K562 (cell line): ENCODE results near the gene ALG8. TPM values are rescaled to one million over a fixed set of nuclear protein-coding genes. Genes with fewer than 3 reads are reported as not detected.

ENCODE experiments used
- ATAC-seq: fragments of 200-7000 bp; cut with Tn5 transposase; 3 replicates; pipeline ENCODE4 v1.9.1; 2020; ENCODE audit warnings: moderate library complexity
- BruUV-seq: library from RNA; stranded (reverse); fragments of 400-500 nt; replicated peaks from 2 replicates; lab custom pipeline; 2021; lab: Mats Ljungman, UMichigan
- CTCF ChIA-PET: fragments of 300-600 bp; formaldehyde crosslinking; extraction: SDS; loops from one replicate; lab custom pipeline; 2021; ENCODE audit warnings: low intra/inter-chr PET ratio; lab: Yijun Ruan, JAX
- POLR2A ChIA-PET: fragments of 300-600, 350-650 bp; sonication (Branson Sonifier 250); formaldehyde crosslinking; extraction: SDS; loops from one replicate; lab custom pipeline; 2021; ENCODE audit warnings: antibody characterized with exemption, inconsistent platforms; lab: Yijun Ruan, JAX
- DNase-seq, 4 experiments: peaks; one replicate each; pipeline versions ENCODE4 v3.0.0 to v3.0.0-alpha.2; 2011 to 2018; ENCODE audit warnings: low spot score in 3 of 4, mixed read lengths in 3 of 4; ENCODE audit errors: extremely low read depth in 1 of 4
- FAIRE-seq: peaks from 2 replicates; lab custom pipeline; 2011; peaks lifted over from hg19 to GRCh38; lab: Jason Lieb, UNC
- H2AFZ ChIP-seq: 2 replicates; pipeline ENCODE4 v1.6.0; 2011; ENCODE audit warnings: low read depth, low read length, control low read depth, inconsistent platforms
- H3K27ac ChIP-seq: fragments of 200-600 bp; 3 replicates; pipeline ENCODE4 v1.8.0; 2011; ENCODE audit warnings: low read depth, mild to moderate bottlenecking, control low read depth, inconsistent platforms, low read length, moderate library complexity, mixed read lengths; ENCODE audit errors: extremely low read depth
- H3K27me3 ChIP-seq, 2 experiments: fragments of 300-600 bp in 1 of 2; 2 replicates in 1 of 2; 3 replicates in 1 of 2; pipeline versions ENCODE4 v1.6.0 to v1.8.0; 2011; ENCODE audit warnings: inconsistent platforms in 2 of 2, low read length in 2 of 2, mild to moderate bottlenecking in 1 of 2, mixed read lengths in 1 of 2, moderate library complexity in 1 of 2; ENCODE audit not compliant: control insufficient read depth in 2 of 2, insufficient read depth in 2 of 2
- H3K36me3 ChIP-seq: fragments of 300-600 bp; 3 replicates; pipeline ENCODE4 v1.8.0; 2011; ENCODE audit warnings: mild to moderate bottlenecking, low read length, inconsistent platforms; ENCODE audit not compliant: control insufficient read depth, insufficient read depth
- H3K4me1 ChIP-seq, 2 experiments: fragments of 200-600 bp in 1 of 2; replicated peaks in 1 of 2; 2 replicates in 1 of 2; 3 replicates in 1 of 2; pipeline versions ENCODE4 v1.5.1 to v1.8.0; 2011; ENCODE audit warnings: inconsistent platforms in 2 of 2, low read length in 2 of 2, mild to moderate bottlenecking in 1 of 2, mixed read lengths in 1 of 2, moderate library complexity in 1 of 2; ENCODE audit not compliant: control insufficient read depth in 2 of 2, insufficient read depth in 2 of 2
- H3K4me2 ChIP-seq: 2 replicates; pipeline ENCODE4 v1.6.1; 2011; ENCODE audit warnings: low read length, control low read depth, inconsistent platforms, mixed read lengths; ENCODE audit not compliant: insufficient read depth
- H3K4me3 ChIP-seq: fragments of 200-600 bp; sonication (generic), shearing (Covaris generic); 2 replicates; pipeline ENCODE4 v1.5.1; 2016; ENCODE audit warnings: control low read depth, inconsistent platforms
- H3K79me2 ChIP-seq: fragments of 200-600 bp; 3 replicates; pipeline ENCODE4 v1.8.0; 2011; ENCODE audit warnings: low read length, inconsistent platforms; ENCODE audit not compliant: control insufficient read depth, insufficient read depth
- H3K9ac ChIP-seq, 2 experiments: 2 replicates each; pipeline versions ENCODE4 v1.6.0 to v1.6.1; 2011; ENCODE audit warnings: low read depth in 2 of 2, low read length in 2 of 2, control low read depth in 1 of 2, inconsistent platforms in 1 of 2, mild to moderate bottlenecking in 1 of 2, mixed read lengths in 1 of 2; ENCODE audit not compliant: insufficient read depth in 1 of 2
- H3K9me1 ChIP-seq: one replicate; pipeline ENCODE4 v1.6.0; 2011; ENCODE audit warnings: inconsistent platforms, mild to moderate bottlenecking, low read length, moderate library complexity; ENCODE audit not compliant: control insufficient read depth, insufficient read depth
- H3K9me3 ChIP-seq: replicated peaks from 2 replicates; pipeline ENCODE4 v1.5.1; 2011; ENCODE audit warnings: low read depth, low read length, inconsistent platforms; ENCODE audit not compliant: control insufficient read depth, insufficient read depth
- H4K20me1 ChIP-seq: replicated peaks from 2 replicates; pipeline ENCODE4 v1.6.1; 2011; ENCODE audit warnings: low read length, inconsistent platforms, mixed read lengths; ENCODE audit not compliant: control insufficient read depth, insufficient read depth
- ARNT ChIP-seq, 2 experiments: fragments of 450-650 bp; IDR thresholded peaks; 2 replicates each; pipeline ENCODE4 v1.6.1; 2016; ENCODE audit warnings: mild to moderate bottlenecking in 1 of 2
- COPS2 ChIP-seq: fragments of 450-650 bp; conservative IDR thresholded peaks from 2 replicates; pipeline ENCODE4 v1.6.1; 2016; ENCODE audit warnings: mild to moderate bottlenecking, moderate library complexity
- GTF2E2 ChIP-seq: fragments of 200-800 bp; sonication (Bioruptor generic); IDR thresholded peaks from 2 replicates; pipeline ENCODE4 v1.6.1; 2016; ENCODE audit warnings: missing genetic modification characterization, missing compliant biosample characterization
- JUN ChIP-seq, 2 experiments: sonication (generic) in 1 of 2; formaldehyde crosslinking in 1 of 2; IDR thresholded peaks; 2 replicates each; pipeline versions ENCODE4 v1.6.1 to v1.8.0; 2012 to 2022; ENCODE audit warnings: borderline replicate concordance in 2 of 2, mild to moderate bottlenecking in 2 of 2, improper control_type of control experiment in 1 of 2, low read depth in 1 of 2, low read length in 1 of 2, missing genetic modification reagents in 1 of 2
- MTA3 ChIP-seq: fragments of 450-650 bp; formaldehyde crosslinking; IDR thresholded peaks from 2 replicates; pipeline ENCODE4 v1.6.1; 2017; ENCODE audit warnings: mild to moderate bottlenecking, borderline replicate concordance
- SAFB ChIP-seq: fragments of 200-400 bp; formaldehyde crosslinking; IDR thresholded peaks from 2 replicates; pipeline ENCODE4 v1.6.1; 2017; ENCODE audit warnings: low read depth, low read length, borderline replicate concordance
- ZFPM2 ChIP-seq: fragments of 250-450 bp; sonication (Bioruptor Pico); IDR thresholded peaks from 2 replicates; pipeline ENCODE4 v1.5.1; 2022; ENCODE audit warnings: mild to moderate bottlenecking
- ZNF23 ChIP-seq: fragments of 250-450 bp; sonication (Bioruptor Pico); IDR thresholded peaks from 2 replicates; pipeline ENCODE4 v1.4.0; 2020; ENCODE audit warnings: mild to moderate bottlenecking
- WGBS: fragments of 100-300 bp; shearing (Covaris generic); methylation state at CpG from one replicate; pipeline ENCODE4 v1.1.6; 2016; ENCODE audit warnings: low coverage, mixed read lengths; ENCODE audit not compliant: insufficient coverage; ENCODE audit errors: missing lambda C conversion rate; 5-methylcytosine and 5-hydroxymethylcytosine counted together
- in situ Hi-C: fragments of 300-500 bp; cut with MboI; formaldehyde crosslinking; loops from 4 replicates; pipeline ENCODE4 v1.15.0; 2018; ENCODE audit warnings: inconsistent platforms, mixed read lengths
- intact Hi-C: fragments of 100-400 bp; cut with micrococcal nuclease; formaldehyde crosslinking; loops from 2 replicates; pipeline ENCODE4 v1.14.2; 2022
- polyA plus RNA-seq, 8 experiments: library from polyadenylated mRNA; depleted of rRNA in 4 of 8; stranded (reverse) in 5 of 8; unstranded in 3 of 8; fragments of >200 nt; fragmentation: Nextera tagmentation in 2 of 8; fragmentation: Illumina TruSeq in 1 of 8; extraction: Ambion mirVana in 2 of 8; extraction: Trizol in 1 of 8; gene quantifications; 2 replicates each; pipeline versions ENCODE4 v1.2.1 to v1.2.3, GENCODE V29; 2011 to 2014; ENCODE audit warnings: inconsistent platforms in 1 of 8, missing spikeins in 1 of 8
- total RNA-seq, 7 experiments: library from RNA; depleted of rRNA in 6 of 7; stranded (reverse); fragments of >200 nt in 6 of 7; fragmentation: Illumina TruSeq in 2 of 7; extraction: Trizol in 2 of 7; gene quantifications; 2 replicates each; pipeline versions ENCODE4 v1.2.1 to v1.2.3, GENCODE V29; 2011 to 2021; ENCODE audit warnings: low replicate concordance in 1 of 7
- TF ChIP-seq, protein P1 (sequence below): fragments of 450-650 bp; IDR thresholded peaks from one replicate; pipeline ENCODE4 v1.6.1; 2018; ENCODE audit warnings: mild to moderate bottlenecking, moderate library complexity; ENCODE audit not compliant: partially characterized antibody
- TF ChIP-seq, protein P2 (sequence below): IDR thresholded peaks from 3 replicates; pipeline ENCODE4 v1.6.1; 2011; ENCODE audit warnings: borderline replicate concordance, mild to moderate bottlenecking, moderate library complexity; ENCODE audit not compliant: insufficient read length; ENCODE audit errors: extremely low read depth
- TF ChIP-seq, protein P3 (sequence below): IDR thresholded peaks from 2 replicates; pipeline ENCODE4 v1.6.1; 2011; ENCODE audit not compliant: insufficient read length; ENCODE audit errors: extremely low read depth

ALG8 gene
- total and polyA plus RNA-seq, 9 of the 15 experiments (the other 6 are each of a cell fraction or from before 2014, with no cell fraction given) = 59.3 to 189 (median 106) TPM

DNA sequence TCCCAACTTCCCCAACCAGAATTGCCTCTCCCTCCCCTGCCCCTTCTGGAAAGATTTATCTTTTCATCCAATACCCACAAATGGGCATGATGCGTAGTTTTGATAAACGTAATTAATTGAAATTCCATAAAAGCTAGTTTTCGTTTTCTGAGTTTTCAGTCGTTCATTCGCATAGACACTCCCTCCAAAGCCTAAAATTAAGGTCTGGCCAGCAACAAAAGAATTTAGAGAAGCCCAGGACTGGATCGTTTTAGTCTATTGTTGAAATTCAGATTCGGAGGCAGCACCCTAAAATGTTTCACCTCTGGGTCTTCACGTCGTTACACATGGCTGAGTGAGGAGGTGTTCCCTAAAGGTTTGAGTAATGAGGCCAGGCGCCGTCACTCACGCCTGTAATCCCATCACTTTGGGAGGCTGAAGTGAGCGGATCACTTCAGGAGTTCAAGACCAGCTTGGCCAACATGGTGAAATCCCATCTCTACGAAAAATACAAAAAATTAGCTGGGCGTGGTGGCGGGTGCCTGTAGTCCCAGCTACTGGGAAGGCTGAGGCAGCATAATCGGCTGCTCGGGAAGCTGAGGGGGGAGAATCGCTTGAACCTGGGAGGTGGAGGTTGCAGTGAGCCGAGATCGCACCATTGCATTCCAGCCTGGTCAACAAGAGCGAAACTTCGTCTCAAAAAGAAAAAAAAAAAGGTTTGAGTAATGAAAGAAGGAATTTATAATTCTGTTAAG is 59.2 kb downstream of the ALG8 start (continued):
- TF ChIP-seq, protein P1, sequence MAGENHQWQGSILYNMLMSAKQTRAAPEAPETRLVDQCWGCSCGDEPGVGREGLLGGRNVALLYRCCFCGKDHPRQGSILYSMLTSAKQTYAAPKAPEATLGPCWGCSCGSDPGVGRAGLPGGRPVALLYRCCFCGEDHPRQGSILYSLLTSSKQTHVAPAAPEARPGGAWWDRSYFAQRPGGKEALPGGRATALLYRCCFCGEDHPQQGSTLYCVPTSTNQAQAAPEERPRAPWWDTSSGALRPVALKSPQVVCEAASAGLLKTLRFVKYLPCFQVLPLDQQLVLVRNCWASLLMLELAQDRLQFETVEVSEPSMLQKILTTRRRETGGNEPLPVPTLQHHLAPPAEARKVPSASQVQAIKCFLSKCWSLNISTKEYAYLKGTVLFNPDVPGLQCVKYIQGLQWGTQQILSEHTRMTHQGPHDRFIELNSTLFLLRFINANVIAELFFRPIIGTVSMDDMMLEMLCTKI = no peak
- no peak for TF ChIP-seq ZNF23 (CRISPR knock-in tag)

DNA sequence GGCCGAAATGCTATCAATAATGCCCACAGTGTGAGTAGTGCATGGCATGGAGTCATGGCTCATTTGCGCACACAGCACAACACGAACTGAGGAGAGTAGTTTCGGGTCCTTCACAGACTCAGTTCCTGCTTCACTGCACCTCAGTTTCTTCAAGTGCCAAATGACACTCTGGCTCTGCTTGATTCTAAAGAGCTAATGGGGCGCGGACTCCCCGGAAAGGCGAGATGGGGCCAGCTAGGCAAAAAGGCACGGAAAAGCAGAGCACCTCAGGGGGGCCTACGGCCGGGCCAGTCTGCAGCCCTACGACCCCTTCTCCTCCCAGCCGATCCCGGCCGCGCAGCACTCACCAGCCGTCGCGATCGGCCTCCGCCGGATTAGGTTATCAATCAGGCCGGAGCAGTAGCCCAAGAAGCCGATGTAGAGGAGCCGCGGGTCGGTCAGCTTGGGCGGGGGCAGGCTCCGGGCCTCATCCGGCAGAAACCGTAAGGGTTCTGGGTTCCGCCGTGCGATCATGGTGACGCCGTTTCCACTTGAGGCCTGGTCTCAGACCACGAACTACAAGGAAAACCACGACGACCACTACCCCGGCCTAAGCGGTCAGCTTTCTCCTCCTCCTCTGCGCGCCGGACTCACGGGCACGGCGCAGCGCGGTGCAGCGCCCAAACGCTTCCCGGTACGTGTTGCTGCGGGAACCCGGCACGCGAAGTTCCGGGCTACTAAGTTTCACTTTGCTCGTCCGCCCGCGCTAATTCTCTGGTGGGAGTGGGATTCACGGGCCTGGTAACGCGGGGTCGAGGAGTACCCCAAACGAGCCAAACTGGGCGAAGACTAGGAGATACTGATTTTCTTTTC is 60.0 kb downstream of the ALG8 start, which contains the start of gene NDUFC2:
TSS of gene NDUFC2 (minus strand) at position 631 of the 852 bp plus-strand sequence. CDS start at position 513, 118 bp downstream.
- under 1% methylated on average over 51 of the region's 68 CpGs for WGBS
- Histone ChIP-seq H2AFZ (peak within 1 kb of the TSS; percentile 95), H3K27me3 (no peaks in the 10 kb centered on the region), H3K4me1 (peaks cover 23 to 35% of the 10 kb centered on the region in 2 experiments), H3K9me3 (no peaks in the 10 kb centered on the region), H3K4me3 (peak within 1 kb of the TSS; percentile 92), H3K36me3 (peaks cover 30% of the 10 kb centered on the region), H3K9me1 (no peaks in the 10 kb centered on the region), H3K27ac (peak within 1 kb of the TSS; percentile 90), H3K79me2 (peaks cover 63% of the 10 kb centered on the region), H4K20me1 (peaks cover 9% of the 10 kb centered on the region; the same call in 1 of the 2 replicates), H3K9ac (peak within 1 kb of the TSS; percentile 91 to 99), H3K4me2 (peak within 1 kb of the TSS; percentile 99)
- DNase-seq = peak; percentile 79 to 92 (median 80)
- no peak for FAIRE-seq
- in situ Hi-C loops = no loop called here
- intact Hi-C loops = loop anchor here (2.0 to 10.0 kb wide), 2 partner anchors 59 to 215 kb away; partner anchors contain the start of gene ALG8
- BruUV-seq = TSS peak; percentile 79
- peak; percentile 83 for ATAC-seq
- CTCF ChIA-PET = interaction anchor here (0.7 kb wide), 1 partner anchor 33 kb away, joined by 3 read pairs; no protein-coding TSS in a partner anchor
- POLR2A ChIA-PET = interaction anchor here (0.6 to 2.9 kb wide), 8 partner anchors 9 to 228 kb away, joined by 3 to 18 read pairs (median 6); partner anchors contain the start of gene ALG8
- peak; percentile 82 for TF ChIP-seq MTA3
- peak; percentile 22; the same call in 1 of the 2 replicates for TF ChIP-seq JUN (IDR thresholded peaks at IDR 0.05; ENCODE audit: borderline replicate concordance, low read depth, low read length)
- TF ChIP-seq JUN (CRISPR knock-in tag; IDR thresholded peaks at IDR 0.05; ENCODE audit: borderline replicate concordance) = no peak; the same call in 1 of the 2 replicates
- TF ChIP-seq GTF2E2 = peak; percentile 83
- TF ChIP-seq, protein P2, sequence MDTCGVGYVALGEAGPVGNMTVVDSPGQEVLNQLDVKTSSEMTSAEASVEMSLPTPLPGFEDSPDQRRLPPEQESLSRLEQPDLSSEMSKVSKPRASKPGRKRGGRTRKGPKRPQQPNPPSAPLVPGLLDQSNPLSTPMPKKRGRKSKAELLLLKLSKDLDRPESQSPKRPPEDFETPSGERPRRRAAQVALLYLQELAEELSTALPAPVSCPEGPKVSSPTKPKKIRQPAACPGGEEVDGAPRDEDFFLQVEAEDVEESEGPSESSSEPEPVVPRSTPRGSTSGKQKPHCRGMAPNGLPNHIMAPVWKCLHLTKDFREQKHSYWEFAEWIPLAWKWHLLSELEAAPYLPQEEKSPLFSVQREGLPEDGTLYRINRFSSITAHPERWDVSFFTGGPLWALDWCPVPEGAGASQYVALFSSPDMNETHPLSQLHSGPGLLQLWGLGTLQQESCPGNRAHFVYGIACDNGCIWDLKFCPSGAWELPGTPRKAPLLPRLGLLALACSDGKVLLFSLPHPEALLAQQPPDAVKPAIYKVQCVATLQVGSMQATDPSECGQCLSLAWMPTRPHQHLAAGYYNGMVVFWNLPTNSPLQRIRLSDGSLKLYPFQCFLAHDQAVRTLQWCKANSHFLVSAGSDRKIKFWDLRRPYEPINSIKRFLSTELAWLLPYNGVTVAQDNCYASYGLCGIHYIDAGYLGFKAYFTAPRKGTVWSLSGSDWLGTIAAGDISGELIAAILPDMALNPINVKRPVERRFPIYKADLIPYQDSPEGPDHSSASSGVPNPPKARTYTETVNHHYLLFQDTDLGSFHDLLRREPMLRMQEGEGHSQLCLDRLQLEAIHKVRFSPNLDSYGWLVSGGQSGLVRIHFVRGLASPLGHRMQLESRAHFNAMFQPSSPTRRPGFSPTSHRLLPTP = no peak
- peak in 1 of 2 experiments; percentile 57; a peak in 2 of 4 replicates for TF ChIP-seq ARNT (IDR thresholded peaks at IDR 0.05)
- TF ChIP-seq SAFB = peak; percentile 78; the same call in 1 of the 2 replicates
- TF ChIP-seq, protein P3, sequence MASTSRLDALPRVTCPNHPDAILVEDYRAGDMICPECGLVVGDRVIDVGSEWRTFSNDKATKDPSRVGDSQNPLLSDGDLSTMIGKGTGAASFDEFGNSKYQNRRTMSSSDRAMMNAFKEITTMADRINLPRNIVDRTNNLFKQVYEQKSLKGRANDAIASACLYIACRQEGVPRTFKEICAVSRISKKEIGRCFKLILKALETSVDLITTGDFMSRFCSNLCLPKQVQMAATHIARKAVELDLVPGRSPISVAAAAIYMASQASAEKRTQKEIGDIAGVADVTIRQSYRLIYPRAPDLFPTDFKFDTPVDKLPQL = no peak
- no peak for TF ChIP-seq COPS2
- no peak for TF ChIP-seq ZFPM2 (CRISPR knock-in tag)
- TF ChIP-seq ZNF23 (CRISPR knock-in tag) = no peak
